Measurements from ENCODE around the gene CLDN19. TPM values are rescaled to one million over a fixed set of nuclear protein-coding genes. Genes with fewer than 3 reads are reported as not detected.
"Not testable (repeated sequence)": the region's sequence is repeated elsewhere in the genome, so short reads cannot be mapped to it uniquely, and the experiment has no call there.

Gene CLDN19
- total and polyA plus RNA-seq, 2 donors (not counting 1 experiment from before 2014, with no cell fraction given): 0.03 TPM; not detected in 1

- no peak overlapping the region for H3K9ac ChIP-seq (ENCODE audit: low read length)
- H3K9me3 Mint-ChIP-seq (ENCODE audit: insufficient read depth): no peaks in the 10 kb centered on the region
- ATAC-seq (ENCODE audit: low read depth) (no peak), DNase-seq (no peak)
- TF ChIP-seq CTCF (IDR thresholded peaks at IDR 0.05): no peak
- TF ChIP-seq EZH2 (IDR thresholded peaks at IDR 0.05; ENCODE audit: borderline replicate concordance, insufficient read depth, low read depth, low read length, poor library complexity, severe bottlenecking): no peak
- H3K9me3 ChIP-seq (ENCODE audit: control extremely low read depth in 1 of 3, control insufficient read depth in 2 of 3, insufficient read depth in 1 of 3, low read length in 2 of 3): no peaks in the 10 kb centered on the region
- no peaks in the 10 kb centered on the region for H3K27me3 ChIP-seq (replicated peaks in 1 of 4; ENCODE audit: control extremely low read depth in 1 of 4, control insufficient read depth in 3 of 4, insufficient read depth in 4 of 4, low read length in 3 of 4)
- H3K4me3 Mint-ChIP-seq: no peak overlapping the region
- H2AFZ ChIP-seq (ENCODE audit: insufficient read depth, low read depth, low read length, poor library complexity, severe bottlenecking): no peak overlapping the region
- POLR2A ChIA-PET: interaction anchor here (0.7 kb wide), 1 partner anchor 33 kb away, joined by 5 read pairs; no protein-coding TSS in a partner anchor
- CTCF ChIA-PET: interaction anchor here (1.0 kb wide), 1 partner anchor 23 kb away, joined by 3 read pairs; no protein-coding TSS in a partner anchor
- peaks cover 0 to 2% of the 10 kb centered on the region in 2 experiments for H3K36me3 ChIP-seq (replicated peaks in 1 of 2; ENCODE audit: control extremely low read depth in 1 of 2, control insufficient read depth in 1 of 2, extremely low read depth in 1 of 2, insufficient read depth in 2 of 2, low read length in 1 of 2)
- intact Hi-C loops (cut with micrococcal nuclease): no loop called here
- H3K27me3 Mint-ChIP-seq: no peaks in the 10 kb centered on the region
- H3K79me2 ChIP-seq (ENCODE audit: control insufficient read depth, insufficient read depth, low read length): no peaks in the 10 kb centered on the region
- no peak overlapping the region for H3K4me2 ChIP-seq (replicated peaks; ENCODE audit: low read depth, low read length, poor library complexity, severe bottlenecking)
- 87% methylated on average over 5 of the region's 6 CpGs for WGBS (ENCODE audit: insufficient coverage)
- H4K20me1 ChIP-seq (ENCODE audit: control insufficient read depth, insufficient read depth, low read length, poor library complexity, severe bottlenecking): no peaks in the 10 kb centered on the region
- no peaks in the 10 kb centered on the region for H3K4me1 Mint-ChIP-seq
- no peak overlapping the region for H3K27ac Mint-ChIP-seq
- no peak overlapping the region for H3K27ac ChIP-seq (ENCODE audit: low read length in 2 of 2)
- no peaks in the 10 kb centered on the region for H3K4me1 ChIP-seq (ENCODE audit: control insufficient read depth in 2 of 2, insufficient read depth in 2 of 2, low read length in 2 of 2)
- no peak overlapping the region for H3K4me3 ChIP-seq (ENCODE audit: control extremely low read depth in 1 of 5, extremely low read depth in 1 of 5, insufficient read depth in 1 of 5, low read depth in 2 of 5, low read length in 4 of 5)
Measured at GRCh38 chr1:42723511-42723910, 16.5 kb downstream of the CLDN19 start.

- ATAC-seq (ENCODE audit: low read depth); H3K27me3 Mint-ChIP-seq; H3K4me1 ChIP-seq (ENCODE audit: control insufficient read depth in 2 of 2, insufficient read depth in 2 of 2, low read length in 2 of 2); H3K79me2 ChIP-seq (ENCODE audit: control insufficient read depth, insufficient read depth, low read length); H3K36me3 ChIP-seq (replicated peaks in 1 of 2; ENCODE audit: control extremely low read depth in 1 of 2, control insufficient read depth in 1 of 2, extremely low read depth in 1 of 2, insufficient read depth in 2 of 2, low read length in 1 of 2); H3K9ac ChIP-seq (ENCODE audit: low read length); H4K20me1 ChIP-seq (ENCODE audit: control insufficient read depth, insufficient read depth, low read length, poor library complexity, severe bottlenecking); H2AFZ ChIP-seq (ENCODE audit: insufficient read depth, low read depth, low read length, poor library complexity, severe bottlenecking); H3K27ac ChIP-seq (ENCODE audit: low read length in 2 of 2); H3K9me3 ChIP-seq (ENCODE audit: control extremely low read depth in 1 of 3, control insufficient read depth in 2 of 3, insufficient read depth in 1 of 3, low read length in 2 of 3); H3K4me2 ChIP-seq (replicated peaks; ENCODE audit: low read depth, low read length, poor library complexity, severe bottlenecking); H3K9me3 Mint-ChIP-seq (ENCODE audit: insufficient read depth); H3K4me3 Mint-ChIP-seq; H3K4me1 Mint-ChIP-seq; H3K27me3 ChIP-seq (replicated peaks in 1 of 4; ENCODE audit: control extremely low read depth in 1 of 4, control insufficient read depth in 3 of 4, insufficient read depth in 4 of 4, low read length in 3 of 4); H3K27ac Mint-ChIP-seq; DNase-seq; intact Hi-C loops (cut with micrococcal nuclease); H3K4me3 ChIP-seq (ENCODE audit: control extremely low read depth in 1 of 5, extremely low read depth in 1 of 5, insufficient read depth in 1 of 5, low read depth in 2 of 5, low read length in 4 of 5); POLR2A ChIA-PET: not testable (repeated sequence)
- CTCF ChIA-PET: interaction anchor here (0.6 kb wide), 1 partner anchor 354 kb away, joined by 4 read pairs; no protein-coding TSS in a partner anchor
- WGBS (ENCODE audit: insufficient coverage): no CpG with 5 or more reads among the region's 2 CpGs
Measured at GRCh38 chr1:42722403-42722802, 17.6 kb downstream of the CLDN19 start.

All from B cell (primary cell).